Erythroblast (primary cell): ENCODE data around the gene MCUB.

Experiments
- GATA1 ChIP-seq: IDR thresholded peaks from 2 replicates; pipeline ENCODE4 v1.6.1; 2011; ENCODE audit warnings: low read depth, mild to moderate bottlenecking, control low read depth, low read length, moderate library complexity
- POLR2A ChIP-seq: IDR thresholded peaks from 2 replicates; pipeline ENCODE4 v1.6.1; 2011; ENCODE audit warnings: mild to moderate bottlenecking, low read length

DNA sequence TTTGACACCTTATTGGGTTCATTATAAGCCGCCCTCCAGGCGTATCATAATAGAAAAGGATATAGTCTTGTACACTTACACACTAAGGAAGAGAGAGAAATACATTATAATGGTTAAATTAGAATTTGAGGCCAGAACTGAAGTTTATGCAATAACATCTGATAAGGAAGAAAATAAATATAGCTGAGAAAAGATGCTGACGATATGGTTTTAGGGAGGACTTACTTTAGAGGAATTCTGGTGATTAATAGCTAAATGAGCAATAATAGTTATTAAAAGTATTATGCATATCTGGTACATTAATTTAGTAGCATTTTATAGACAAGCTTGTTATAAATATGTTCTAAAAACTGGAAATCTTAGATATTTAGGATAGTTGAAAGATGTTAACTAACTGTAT is 12.1 kb downstream of the MCUB start:
- TF ChIP-seq POLR2A: no peak
- TF ChIP-seq GATA1: no peak
